ENCODE measurements around the gene STUM. TPM values are rescaled to one million over a fixed set of nuclear protein-coding genes. Genes with fewer than 3 reads are reported as not detected.

STUM gene
- total RNA-seq, 1 donor from 2014 or later = 3.0 TPM

- no peak for DNase-seq (ENCODE audit: low spot score in 2 of 2)
- H3K9me3 ChIP-seq = no peaks in the 10 kb centered on the region
- no peaks in the 10 kb centered on the region for H3K27me3 ChIP-seq
- H3K4me1 ChIP-seq = peaks cover 0 to 17% of the 10 kb centered on the region in 2 donors
- no peak for TF ChIP-seq CTCF (IDR thresholded peaks at IDR 0.05)
- intact Hi-C loops (cut with DNase I) = no loop called here
- no peak overlapping the region for H3K27ac ChIP-seq
- H3K4me3 ChIP-seq = no peak overlapping the region
- H3K36me3 ChIP-seq = no peaks in the 10 kb centered on the region
Measured at GRCh38 chr1:226566760-226567159, 18.2 kb downstream of the STUM start.

GRCh38 chr1:226568077-226568831 lies 19.7 kb downstream of the STUM start:
- Histone ChIP-seq H3K9me3 (no peaks in the 10 kb centered on the region), H3K4me1 (peaks cover 0 to 17% of the 10 kb centered on the region in 2 donors), H3K27me3 (no peaks in the 10 kb centered on the region), H3K27ac (peak overlapping the region; percentile 33 to 42), H3K4me3 (peak overlapping the region in 1 of 2 donors; percentile 23), H3K36me3 (no peaks in the 10 kb centered on the region)
- DNase-seq (ENCODE audit: low spot score in 2 of 2) = no peak
- peak in 1 of 3 experiments; percentile 40 for TF ChIP-seq CTCF (IDR thresholded peaks at IDR 0.05)
- intact Hi-C loops (cut with DNase I) = loop anchor here (2.0 kb wide), 1 partner anchor 19 kb away; the partner anchor contains the start of gene STUM

- no peaks in the 10 kb centered on the region for H3K9me3 ChIP-seq
- DNase-seq (ENCODE audit: low spot score in 2 of 2) = no peak
- H3K36me3 ChIP-seq = no peaks in the 10 kb centered on the region
- intact Hi-C loops (cut with DNase I) = loop anchor here (2.0 kb wide), 1 partner anchor 20 kb away; the partner anchor contains the start of gene STUM
- H3K27ac ChIP-seq = peak overlapping the region in 1 of 2 donors; percentile 42
- H3K4me3 ChIP-seq = no peak overlapping the region
- H3K4me1 ChIP-seq = peaks cover 0 to 10% of the 10 kb centered on the region in 2 donors
- TF ChIP-seq CTCF (IDR thresholded peaks at IDR 0.05) = no peak
- H3K27me3 ChIP-seq = no peaks in the 10 kb centered on the region
Measured at GRCh38 chr1:226568975-226569741, 20.6 kb downstream of the STUM start.

GRCh38 chr1:226569879-226570547 lies 21.4 kb downstream of the STUM start:
- intact Hi-C loops (cut with DNase I) = loop anchor here (2.0 kb wide), 1 partner anchor 21 kb away; the partner anchor contains the start of gene STUM
- H3K27ac ChIP-seq = no peak overlapping the region
- no peaks in the 10 kb centered on the region for H3K9me3 ChIP-seq
- DNase-seq (ENCODE audit: low spot score in 2 of 2) = no peak
- peaks cover 0 to 10% of the 10 kb centered on the region in 2 donors for H3K4me1 ChIP-seq
- H3K27me3 ChIP-seq = no peaks in the 10 kb centered on the region
- no peak overlapping the region for H3K4me3 ChIP-seq
- no peaks in the 10 kb centered on the region for H3K36me3 ChIP-seq
- no peak for TF ChIP-seq CTCF (IDR thresholded peaks at IDR 0.05)

- no peak for DNase-seq (ENCODE audit: low spot score in 2 of 2)
- H3K4me1 ChIP-seq = peaks cover 0 to 10% of the 10 kb centered on the region in 2 donors
- intact Hi-C loops (cut with DNase I) = no loop called here
- H3K27ac ChIP-seq = no peak overlapping the region
- H3K4me3 ChIP-seq = no peak overlapping the region
- no peaks in the 10 kb centered on the region for H3K27me3 ChIP-seq
- TF ChIP-seq CTCF (IDR thresholded peaks at IDR 0.05) = no peak
- H3K9me3 ChIP-seq = no peaks in the 10 kb centered on the region
- no peaks in the 10 kb centered on the region for H3K36me3 ChIP-seq
Measured at GRCh38 chr1:226571893-226572292, 23.3 kb downstream of the STUM start.
